GM11168 (cell line): Measurements from ENCODE around the gene FAM193B.
"Not testable (repeated sequence)": the region's sequence is repeated elsewhere in the genome, so short reads cannot be mapped to it uniquely, and the experiment has no call there.

Source experiments
- in situ Hi-C: fragments of 300-500 bp; cut with MboI; formaldehyde crosslinking; loops from one replicate; pipeline ENCODE4 v1.12.0; 2022; ENCODE audit warnings: low sequenced_read_pairs; ENCODE audit not compliant: unreplicated experiment

Gene FAM193B

DNA sequence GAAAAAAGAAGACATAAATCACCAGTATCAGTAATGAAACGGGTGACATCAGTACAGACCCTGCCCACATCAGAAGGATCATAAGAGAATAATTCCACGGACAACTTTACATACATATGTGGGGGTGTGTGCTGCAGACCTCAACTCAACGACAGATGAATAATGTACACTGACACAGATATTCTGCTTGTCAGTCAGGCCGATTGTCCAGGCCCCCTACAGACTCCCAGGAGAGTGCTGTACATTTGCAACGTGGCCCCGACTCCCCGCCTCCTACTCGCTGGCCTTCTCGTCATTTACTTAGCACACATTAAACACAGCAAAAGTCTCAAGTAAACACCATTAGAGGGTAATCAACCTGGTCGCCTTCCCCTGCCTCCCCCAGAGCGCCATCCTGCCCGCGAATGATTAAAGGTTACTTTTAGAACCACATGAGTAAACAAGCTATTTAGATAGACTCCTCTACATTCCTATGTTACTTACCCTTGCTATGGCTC, 34.1 kb upstream of the FAM193B start:
- in situ Hi-C loops: no loop called here

DNA sequence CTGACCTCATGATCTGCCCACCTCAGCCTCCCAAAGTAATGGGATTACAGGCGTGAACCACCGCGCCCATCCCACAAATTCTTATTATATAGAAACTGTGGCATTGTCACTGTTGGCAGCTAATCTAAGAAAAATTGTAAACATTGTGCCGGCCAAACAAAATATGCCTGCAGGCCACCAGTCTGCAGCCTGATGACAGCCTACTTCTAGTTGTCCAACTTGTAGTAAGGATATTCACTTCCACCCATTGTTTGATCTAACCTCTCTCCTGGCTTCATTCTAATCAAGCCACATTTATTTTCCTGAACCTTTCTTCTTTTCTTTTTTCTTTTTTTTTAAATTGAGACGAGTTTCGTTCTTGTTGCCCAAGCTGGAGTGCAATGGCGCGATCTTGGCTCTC, 24.0 kb upstream of the FAM193B start:
- in situ Hi-C loops: no loop called here

DNA sequence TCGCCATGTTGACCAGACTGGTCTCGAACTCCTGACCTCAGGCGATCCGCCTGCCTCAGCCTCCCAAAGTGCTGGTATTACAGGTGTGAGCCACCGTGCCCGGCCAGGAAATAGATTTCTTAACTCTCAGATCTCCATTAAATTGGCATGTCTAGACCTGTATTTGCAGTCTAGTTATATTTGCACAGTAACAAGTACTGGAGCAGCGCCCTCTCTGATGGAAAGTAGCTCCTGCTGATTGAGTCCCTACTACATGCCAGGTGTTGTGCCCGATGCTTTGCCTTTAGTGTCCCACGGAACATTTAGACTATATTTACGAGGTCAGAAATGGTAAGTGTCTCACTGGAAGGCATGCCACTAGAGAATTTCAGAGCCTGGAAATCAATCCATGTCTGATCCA, 21.8 kb upstream of the FAM193B start:
- in situ Hi-C loops: no loop called here

DNA sequence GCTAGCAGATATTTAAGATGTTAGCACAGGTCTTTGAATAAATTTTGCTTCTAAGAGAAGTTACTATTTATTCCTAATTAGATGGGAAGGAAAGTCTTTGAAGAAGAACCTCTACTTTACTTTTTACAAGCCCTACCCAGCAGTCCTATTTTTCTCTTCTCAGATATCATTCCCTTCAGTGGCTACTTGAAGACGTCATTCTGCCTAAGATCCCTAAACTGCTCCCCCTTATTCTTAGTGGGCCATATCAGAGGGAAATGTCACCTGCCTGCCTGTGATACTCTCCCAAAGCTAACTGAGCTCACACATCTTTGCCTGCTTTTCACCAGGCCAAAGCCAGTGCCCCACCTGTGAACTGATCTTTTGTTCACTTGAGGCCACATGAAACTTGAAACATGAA, 21.1 kb upstream of the FAM193B start:
- in situ Hi-C loops: no loop called here

DNA sequence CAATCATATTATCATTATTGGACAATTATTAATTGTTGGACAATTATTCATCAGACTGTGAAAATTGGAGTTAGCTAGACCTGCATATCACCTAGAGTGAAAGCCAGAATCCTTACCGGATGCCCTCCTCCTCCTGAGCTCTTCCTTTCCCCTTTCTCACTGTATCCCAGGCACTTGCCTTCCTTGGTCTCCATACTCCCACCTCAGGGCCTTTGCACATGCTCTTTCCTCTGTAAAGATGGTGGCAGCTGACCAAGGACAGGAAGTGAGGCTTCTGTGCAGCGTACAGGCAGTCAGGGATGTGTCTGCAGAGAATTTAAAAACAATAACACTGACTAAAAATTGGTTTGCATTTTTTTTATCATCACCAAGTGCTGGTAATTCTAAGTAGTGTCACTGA, 15.5 kb upstream of the FAM193B start:
- in situ Hi-C loops: no loop called here

DNA sequence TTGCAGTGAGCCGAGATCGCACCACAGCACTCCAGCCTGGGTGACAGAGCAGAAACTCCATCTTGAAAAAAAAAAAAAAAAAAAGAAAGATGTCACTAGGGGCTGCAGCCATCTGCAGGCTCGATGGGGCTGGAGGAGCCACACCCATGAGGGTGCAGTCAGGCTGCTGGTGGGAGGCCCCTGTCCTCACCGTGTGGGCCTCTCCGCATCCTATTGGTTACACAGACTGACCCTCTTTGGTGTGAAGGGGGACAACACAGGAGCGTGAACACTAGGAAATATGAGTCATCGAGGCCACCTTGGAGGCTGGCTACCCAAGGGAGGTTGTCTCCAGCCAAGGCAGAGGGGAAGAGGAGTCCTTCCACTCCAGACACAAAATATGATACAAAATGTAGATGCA, 14.0 kb upstream of the FAM193B start:
- in situ Hi-C loops: no loop called here

DNA sequence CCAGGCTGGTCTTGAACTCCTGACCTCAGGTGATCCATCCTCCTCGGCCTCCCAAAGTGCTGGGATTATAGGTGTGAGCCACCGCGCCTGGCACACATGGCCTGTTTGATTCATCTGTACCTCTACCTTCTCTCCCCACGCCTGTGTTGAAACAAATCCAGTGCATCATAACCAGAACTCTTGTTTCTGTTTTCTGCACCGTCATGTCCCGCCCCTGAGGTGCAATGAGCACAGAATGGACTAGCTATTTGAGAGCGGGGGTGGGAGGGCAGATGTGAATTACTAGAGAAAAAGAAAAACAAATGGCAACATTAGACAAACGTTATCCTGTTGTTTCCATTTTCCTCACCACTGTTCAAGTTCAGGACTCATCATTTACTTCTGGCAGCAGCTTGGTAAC, 10.7 kb upstream of the FAM193B start:
- in situ Hi-C loops: no loop called here

DNA sequence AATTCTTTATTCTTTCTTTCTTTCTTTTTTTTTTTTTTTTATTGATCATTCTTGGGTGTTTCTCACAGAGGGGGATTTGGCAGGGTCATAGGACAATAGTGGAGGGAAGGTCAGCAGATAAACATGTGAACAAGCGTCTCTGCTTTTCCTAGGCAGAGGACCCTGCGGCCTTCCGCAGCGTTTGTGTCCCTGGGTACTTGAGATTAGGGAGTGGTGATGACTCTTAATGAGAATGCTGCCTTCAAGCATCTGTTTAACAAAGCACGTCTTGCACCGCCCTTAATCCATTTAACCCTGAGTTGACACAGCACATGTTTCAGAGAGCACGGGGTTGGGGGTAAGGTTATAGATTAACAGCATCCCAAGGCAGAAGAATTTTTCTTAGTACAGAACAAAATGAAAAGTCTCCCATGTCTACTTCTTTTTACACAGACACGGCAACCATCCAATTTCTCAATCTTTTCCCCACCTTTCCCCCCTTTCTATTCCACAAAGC, 5.1 kb upstream of the FAM193B start:
- in situ Hi-C loops: not testable (repeated sequence)

DNA sequence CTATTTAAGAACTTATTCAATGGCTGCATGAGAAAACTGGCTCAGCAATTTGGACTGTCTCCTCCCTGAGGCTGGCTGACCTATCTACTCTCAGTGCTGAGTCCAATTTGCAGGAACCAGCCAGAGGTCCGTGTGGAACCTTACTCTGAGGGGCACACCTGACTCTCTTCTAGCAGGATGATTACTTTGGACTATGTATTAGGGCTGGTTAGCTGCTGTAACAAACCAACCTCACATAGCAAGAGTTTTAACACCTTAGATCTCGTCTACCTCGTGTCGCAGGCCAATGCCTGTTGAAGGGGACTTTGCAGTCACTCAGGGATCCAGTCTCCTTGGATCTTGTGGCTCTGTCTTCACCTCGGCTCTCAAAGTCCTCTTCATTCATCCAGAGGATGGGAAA, 3.4 kb upstream of the FAM193B start:
- in situ Hi-C loops: no loop called here

DNA sequence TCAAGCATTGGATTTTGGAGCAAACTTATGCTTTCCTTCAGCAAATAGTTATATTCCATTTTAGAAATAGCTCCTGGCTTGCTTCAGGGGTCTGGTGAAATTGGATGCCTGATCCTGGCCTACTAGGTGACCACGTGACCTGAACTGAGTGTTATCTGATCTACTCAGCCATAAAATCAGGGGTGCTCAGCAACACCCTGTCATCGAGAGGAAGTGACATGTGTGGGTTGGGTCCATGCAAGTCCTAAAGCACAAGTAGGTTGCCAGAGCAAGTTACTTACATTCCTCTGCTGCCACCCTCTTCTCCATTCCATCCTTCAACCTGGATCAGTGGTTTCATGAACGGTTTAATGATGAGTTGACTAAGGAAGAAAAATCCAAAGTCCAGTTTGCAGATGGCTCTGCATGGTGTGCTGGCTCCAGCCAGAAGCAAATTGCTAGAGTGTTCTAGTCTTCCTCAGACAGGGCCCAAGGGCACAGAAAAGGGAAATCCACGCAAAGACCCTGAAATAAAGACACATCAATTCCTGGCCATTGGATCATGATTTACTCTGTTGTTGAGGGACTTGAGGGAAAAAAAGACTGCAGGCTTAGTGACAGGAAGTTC, 2.8 kb upstream of the FAM193B start:
- in situ Hi-C loops: no loop called here

DNA sequence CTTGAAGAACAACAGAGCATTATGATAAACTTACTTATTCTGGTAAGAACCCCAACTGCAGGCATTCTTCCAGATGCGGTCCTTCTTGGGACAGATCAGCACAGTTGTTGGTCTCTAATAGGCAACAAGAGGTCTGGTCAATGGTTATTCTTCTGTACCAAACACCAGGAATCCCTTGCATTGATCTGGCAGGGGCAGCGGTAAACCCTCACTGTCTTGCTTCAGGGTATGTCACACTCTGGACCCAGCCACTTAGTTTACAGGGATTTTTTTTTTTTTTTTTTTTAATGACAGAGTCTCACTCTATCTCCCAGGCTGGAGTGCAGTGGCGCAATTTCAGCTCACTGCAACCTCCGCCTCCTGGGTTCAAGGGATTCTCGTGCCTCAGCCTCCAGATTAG, 1.3 kb upstream of the FAM193B start:
- in situ Hi-C loops: no loop called here

DNA sequence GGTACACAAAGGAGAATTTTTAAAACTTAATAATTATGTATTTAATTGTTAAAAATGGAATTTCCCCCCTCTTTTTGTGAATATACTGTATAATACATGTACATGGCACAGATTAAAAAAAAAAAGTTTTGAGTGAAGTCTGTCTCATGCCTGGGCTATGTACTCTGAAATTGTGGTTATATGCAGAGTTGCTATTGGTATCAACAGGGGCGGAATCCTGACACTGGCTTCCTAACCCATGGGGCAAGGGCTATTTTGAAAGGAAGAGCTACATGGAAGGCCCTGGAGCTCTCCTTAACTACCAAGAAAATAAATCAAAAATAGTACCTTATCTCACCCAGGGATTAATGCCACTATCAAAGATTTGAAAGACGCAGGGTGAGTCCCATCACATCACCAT, 865 bp upstream of the FAM193B start:
- in situ Hi-C loops: no loop called here

DNA sequence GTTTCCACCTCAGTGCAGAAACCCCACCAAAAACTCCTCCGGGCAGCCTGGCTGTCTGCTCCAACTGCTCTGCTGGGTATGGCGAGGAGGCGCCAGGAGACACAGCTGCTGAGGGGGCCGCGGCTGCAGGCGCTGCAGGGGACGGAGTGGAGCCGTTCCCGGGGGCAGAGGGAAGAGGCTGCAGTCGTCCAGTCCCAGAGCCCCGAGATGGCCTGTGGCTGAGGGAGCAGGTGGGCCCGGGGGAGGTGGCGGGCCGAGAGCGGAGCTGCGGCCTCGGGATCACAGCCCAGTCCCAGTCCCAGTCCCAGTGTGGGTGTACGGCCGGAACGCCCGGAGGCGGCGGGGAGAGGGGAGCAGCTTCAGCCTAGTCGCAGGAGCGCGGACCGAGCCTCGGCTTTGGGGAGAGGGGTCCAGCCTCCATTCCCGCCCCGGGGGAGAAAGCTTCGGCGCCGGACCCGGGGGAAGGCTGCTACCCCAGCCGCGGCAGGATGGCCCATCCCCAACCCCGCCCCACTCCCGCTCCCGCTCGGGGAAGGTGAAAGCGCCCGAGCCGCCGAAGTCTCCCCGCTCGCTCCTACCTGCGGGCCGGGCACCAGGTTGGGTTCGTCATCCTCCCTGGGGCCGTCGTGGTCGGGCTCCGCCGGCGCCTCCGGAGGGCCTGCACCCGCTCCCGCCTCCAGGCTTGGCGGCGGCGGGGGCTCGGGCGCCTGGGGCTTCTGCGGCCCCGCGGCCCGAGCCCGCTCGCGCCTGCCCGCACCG, 513 bp downstream of the FAM193B start:
- in situ Hi-C loops: no loop called here

DNA sequence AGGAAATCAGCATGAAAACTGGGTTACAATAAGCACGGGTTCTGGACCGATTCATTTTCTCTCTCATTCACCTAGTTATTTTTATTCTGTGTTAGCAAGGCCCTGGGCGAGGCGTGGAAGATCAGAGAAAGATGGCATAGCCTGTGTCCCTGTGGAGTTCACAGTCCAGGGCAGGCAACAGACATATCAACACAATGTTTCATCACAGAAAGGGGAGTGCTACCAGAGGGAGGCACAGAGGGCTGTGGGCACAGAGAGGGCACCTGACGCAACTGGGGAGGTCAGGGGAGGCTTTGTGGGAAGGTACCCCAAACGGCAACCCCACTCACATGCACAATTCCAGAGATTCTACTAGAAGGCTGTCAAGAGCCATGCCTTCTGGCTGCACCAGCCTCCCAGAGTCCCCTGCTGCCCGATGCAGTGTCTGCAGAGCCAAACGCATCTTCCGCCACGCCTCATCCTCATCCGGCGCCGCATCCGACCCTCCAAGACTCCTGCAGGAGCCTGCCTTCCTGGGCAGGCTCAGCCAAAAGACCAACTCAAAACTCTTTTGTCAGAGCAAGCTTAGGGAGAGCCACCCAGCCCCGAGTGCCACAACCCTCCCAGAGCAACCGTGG, 1.4 kb downstream of the FAM193B start:
- in situ Hi-C loops: no loop called here

DNA sequence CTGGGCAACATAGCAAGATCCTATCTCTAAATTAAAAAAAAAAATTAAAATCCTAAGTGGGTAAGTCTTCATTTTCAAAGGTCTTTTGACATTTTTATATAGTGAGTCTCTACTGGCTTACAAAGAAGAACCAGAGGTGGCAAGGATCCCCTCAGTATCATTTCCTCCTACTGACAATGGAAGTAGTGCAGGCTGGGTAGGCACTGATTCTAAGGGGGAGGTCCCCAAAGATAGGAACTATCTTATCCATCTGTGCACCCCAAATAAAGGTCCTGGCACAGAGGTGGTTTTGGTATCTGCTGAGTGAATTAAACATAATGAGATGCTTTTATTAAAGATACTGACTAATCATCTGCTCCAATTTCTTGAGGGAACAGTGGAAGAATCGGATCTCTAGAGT, 4.2 kb downstream of the FAM193B start:
- in situ Hi-C loops: no loop called here

DNA sequence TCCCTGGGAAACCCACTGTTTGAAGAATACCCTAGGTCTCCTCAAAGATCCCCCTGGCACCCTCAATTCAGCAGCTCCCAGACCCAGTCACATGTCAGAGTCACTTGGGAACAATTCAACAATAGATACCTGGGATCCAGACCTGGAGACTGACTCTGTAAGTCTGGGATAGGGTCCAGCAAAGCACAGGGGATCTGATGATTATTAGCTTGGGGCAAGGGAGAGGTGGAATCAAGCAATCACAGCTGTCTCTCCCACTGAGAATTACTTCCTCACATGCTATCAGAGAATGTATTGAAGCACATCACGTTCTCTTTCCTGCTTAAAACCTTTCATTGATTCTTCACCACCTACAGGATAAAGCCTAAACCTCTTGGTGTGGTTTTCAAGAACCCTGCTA, 5.9 kb downstream of the FAM193B start:
- in situ Hi-C loops: no loop called here

DNA sequence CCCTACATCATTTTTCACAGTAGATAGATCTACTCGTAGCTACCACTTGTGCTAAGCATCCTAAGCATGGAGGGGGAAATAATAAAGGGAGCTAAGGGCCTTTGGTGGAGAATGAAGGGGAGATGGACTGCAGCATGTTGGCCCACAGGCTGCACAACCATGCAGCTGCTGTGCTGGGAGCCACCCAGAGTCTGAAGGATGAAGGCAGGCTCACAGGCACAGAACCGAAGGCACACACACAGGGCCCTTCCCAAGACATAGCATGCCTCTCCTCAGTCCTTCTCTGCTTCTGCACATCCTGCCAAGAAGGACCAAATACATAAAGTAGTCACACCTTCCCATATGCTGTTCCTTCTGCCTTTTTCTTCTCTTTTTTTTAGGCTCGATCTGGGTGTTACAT, 6.6 kb downstream of the FAM193B start:
- in situ Hi-C loops: no loop called here

DNA sequence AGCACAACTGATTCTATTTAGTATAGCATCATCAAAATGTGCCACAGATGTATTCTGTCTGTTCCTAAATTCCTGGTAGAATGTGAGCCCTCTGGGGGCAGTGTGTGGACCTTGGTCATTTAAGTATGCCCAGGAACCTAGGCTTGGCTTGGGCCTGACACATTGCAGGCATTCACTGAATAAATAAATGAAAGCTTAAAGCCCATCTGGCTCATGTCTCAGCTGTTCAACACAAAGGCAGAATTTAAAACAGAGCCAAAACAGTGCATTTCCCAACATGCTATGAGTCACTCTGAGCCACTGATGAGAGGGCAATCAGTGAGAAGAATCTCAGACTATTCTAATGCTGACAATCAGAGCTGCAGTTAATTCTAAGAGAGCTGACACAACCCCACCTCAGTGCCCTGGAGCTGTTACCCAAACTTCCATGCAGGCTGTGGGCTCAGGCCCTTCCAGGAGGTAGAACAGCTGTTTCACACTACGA, 8.1 kb downstream of the FAM193B start:
- in situ Hi-C loops: no loop called here

DNA sequence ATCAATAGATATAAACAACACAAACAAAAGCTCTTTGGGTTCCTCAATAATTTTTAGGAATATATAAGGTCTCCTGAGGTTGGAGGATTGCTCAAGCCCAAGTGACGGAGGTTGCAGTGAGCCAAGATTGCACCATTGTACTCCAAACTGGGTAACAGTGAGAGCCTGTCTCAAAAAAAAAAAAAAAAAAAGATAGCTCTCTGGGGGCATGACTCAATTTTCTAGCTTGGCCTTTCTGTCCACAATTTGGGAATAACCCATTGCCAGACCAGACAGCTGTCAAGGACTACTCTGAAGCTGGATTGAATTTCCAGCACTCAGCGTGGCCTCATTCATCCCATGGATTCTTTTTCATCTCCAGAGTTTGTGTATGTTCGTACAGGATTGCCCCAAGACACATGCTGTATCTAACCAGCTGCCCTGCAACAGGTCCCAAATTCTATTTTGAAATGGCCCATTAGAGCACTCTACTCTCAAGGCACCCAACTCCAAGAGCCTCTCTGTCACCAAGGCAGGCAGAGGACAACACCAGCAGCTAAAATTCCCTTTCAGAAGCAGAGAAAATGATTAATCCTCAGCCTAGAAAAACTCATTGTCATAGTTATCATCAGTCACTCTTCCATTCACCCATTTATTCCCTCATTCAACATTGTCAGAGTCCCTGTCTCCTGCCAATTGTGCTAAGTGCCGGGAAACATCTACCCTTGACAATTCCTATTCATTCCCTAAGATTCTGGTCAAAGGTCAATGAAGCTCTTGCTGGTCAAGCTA, 8.7 kb downstream of the FAM193B start:
- in situ Hi-C loops: no loop called here

DNA sequence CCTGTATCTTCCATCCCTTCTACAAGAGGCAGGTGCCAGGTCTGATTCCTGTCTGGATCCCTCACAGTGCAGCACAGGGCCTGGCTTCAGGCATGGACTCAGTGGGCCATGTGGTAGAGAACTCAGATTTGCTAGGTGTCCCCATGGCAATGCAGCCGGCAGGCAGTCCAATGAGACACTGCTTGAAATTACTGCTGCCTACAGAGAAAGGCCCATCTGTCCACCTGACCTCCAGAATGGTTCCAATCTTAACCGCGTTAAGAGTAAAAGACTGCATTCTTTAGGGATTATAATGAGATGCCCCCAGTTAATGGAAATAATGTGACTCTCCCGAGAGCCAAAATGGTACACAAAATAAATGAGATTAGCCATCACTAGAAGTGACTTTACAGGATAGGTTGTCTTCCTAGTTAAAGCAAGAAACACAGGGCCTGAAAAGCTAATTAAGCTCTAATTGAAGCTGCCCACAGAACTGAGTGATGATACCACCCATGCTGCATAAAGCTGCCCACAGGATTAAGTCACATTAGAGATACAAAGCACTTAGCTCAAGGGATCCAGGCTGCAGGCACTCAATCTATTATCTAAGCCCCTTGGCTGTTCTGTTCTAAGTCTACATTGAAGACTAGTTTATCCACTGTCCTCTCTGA, 11.4 kb downstream of the FAM193B start:
- in situ Hi-C loops: no loop called here
